GM18951 (cell line): Measurements from ENCODE around the gene MBP.
"Not testable (repeated sequence)": the region's sequence is repeated elsewhere in the genome, so short reads cannot be mapped to it uniquely, and the experiment has no call there.

ENCODE experiments used
- POLR2A ChIP-seq: IDR thresholded peaks from 4 replicates; pipeline ENCODE4 v1.6.1; 2011; ENCODE audit warnings: mild to moderate bottlenecking; ENCODE audit not compliant: insufficient read length, insufficient read depth; ENCODE audit errors: extremely low read depth
- in situ Hi-C: fragments of 300-500 bp; cut with MboI; formaldehyde crosslinking; loops from one replicate; pipeline ENCODE4 v1.12.0; 2022; ENCODE audit warnings: low sequenced_read_pairs, mixed read lengths, inconsistent platforms; ENCODE audit not compliant: unreplicated experiment

MBP gene

DNA sequence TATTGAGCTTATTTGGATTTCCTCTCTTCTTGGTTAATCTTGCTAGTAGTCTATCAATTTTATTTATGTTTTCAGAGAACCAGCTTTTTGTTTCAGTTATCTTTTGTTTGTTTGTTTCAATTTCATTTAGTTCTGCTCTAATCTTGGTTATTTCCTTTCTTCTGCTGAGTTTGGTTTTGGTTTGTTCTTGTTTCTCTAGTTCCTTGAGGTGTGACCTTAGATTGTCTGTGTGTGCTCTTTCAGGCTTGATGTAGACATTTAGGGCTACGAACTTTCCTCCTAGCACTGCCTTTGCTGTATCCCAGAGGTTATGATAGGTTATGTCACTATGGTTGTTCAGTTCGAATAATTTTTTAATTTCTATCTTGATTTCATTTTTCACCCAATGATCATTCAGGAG lies 168.6 kb downstream of the MBP start:
- in situ Hi-C loops = no loop called here
- no peak for TF ChIP-seq POLR2A

GRCh38 chr18:76962851-76963250 lies 169.7 kb downstream of the MBP start:
- TF ChIP-seq POLR2A = no peak
- in situ Hi-C loops = no loop called here

- in situ Hi-C loops = no loop called here
- no peak for TF ChIP-seq POLR2A
Measured at GRCh38 chr18:76960528-76961035, 172.0 kb downstream of the MBP start.

DNA sequence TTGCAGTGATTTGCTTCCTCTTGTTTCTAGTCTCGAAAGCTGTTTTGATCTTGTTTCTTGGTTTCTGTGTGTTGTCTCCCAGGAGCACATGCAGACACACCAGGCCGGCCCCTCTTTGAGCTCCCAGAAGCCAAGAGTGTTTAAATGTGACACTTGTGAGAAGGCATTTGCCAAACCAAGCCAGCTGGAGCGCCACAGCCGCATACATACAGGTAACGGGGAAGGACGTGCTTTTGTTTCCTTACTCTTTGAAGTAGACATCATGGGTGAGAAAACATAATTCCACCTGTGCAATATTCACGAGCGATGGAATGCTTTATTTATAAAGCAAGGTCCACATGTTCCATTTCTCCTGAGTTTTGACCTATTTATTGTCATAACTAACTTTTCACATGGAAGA lies 173.0 kb downstream of the MBP start:
- no peak for TF ChIP-seq POLR2A
- in situ Hi-C loops = no loop called here

- in situ Hi-C loops = no loop called here
- no peak for TF ChIP-seq POLR2A
Measured at GRCh38 chr18:76958692-76959341, 173.8 kb downstream of the MBP start.

GRCh38 chr18:76957384-76958355 lies 174.9 kb downstream of the MBP start:
- in situ Hi-C loops = no loop called here
- no peak for TF ChIP-seq POLR2A

- in situ Hi-C loops = no loop called here
- no peak for TF ChIP-seq POLR2A
Measured at GRCh38 chr18:76956648-76957047, 175.9 kb downstream of the MBP start.

GRCh38 chr18:76955524-76956170 lies 176.9 kb downstream of the MBP start:
- in situ Hi-C loops = no loop called here
- TF ChIP-seq POLR2A = no peak

DNA sequence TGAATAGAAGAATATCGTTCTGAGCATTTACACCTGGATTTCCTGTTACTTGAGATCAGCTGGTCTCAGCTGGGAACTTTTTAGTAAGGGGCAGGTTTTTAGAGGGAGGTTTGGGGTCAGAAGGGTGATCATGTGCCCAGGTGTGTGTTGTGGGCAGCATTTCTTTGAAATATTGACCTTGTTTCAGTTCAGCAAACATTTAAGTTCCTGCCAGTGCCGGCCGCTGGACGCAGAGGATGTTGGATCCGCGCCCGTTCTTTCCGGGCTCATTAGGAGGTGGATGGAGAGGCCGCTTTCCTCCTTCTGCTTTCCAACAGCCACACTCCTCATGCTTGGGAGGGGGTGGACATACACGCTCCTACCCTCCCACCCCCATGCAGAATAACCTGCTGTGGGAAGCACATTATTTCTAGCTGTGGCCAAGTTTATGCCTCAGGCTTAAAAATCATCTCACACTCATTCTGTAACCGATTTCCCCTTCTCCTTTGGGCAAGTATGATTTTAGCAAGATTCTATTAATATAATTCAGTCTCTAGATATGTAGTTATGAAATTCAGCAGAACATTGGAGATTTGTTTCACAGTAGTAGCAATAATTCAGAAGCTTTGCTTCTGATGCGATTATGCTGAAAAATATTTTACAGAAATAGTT lies 178.9 kb downstream of the MBP start:
- in situ Hi-C loops = no loop called here
- TF ChIP-seq POLR2A = no peak

DNA sequence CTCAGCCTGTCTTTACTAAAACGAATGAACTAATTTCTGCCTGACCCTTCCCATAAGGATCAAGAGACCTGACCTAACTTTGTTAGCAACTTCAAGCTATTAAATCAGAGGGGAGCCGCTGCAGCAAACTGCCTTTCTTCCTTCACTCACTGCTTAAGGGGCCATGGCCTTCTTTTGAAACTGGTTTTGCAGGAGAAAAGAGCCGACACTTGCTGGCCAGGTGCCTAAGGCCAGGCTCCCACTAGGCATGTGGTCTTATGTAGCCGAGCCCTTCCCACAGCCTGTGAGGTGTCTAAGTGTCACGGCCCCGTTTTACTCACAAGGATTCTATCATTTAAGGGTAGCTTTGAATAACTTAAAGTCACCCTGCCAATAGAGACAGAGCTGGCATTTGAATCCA lies 179.4 kb downstream of the MBP start:
- TF ChIP-seq POLR2A = no peak
- in situ Hi-C loops = no loop called here

DNA sequence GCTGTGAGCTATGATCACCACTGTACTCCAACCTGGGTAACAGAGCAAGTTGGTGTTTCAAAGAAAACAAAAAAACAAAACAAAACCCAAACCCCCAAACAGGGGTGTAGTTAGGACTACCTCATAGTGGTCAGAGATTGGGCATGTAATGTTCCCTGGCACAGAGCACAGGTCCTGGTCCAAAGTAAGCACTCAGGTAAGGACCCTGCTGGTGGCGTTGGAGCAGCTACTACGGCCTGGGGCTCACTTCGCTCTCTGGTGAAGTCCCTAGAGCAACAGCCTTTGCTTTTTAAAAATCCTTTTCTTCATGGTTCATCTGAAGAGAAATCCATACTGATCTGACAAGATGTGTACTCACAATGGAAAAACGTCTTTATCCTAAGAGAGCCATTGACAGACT lies 179.8 kb downstream of the MBP start:
- in situ Hi-C loops = no loop called here
- TF ChIP-seq POLR2A = no peak

- TF ChIP-seq POLR2A = no peak
- in situ Hi-C loops = no loop called here
Measured at GRCh38 chr18:76951456-76952247, 180.9 kb downstream of the MBP start.

- in situ Hi-C loops = no loop called here
- no peak for TF ChIP-seq POLR2A
Measured at GRCh38 chr18:76948345-76948744, 184.2 kb downstream of the MBP start.

DNA sequence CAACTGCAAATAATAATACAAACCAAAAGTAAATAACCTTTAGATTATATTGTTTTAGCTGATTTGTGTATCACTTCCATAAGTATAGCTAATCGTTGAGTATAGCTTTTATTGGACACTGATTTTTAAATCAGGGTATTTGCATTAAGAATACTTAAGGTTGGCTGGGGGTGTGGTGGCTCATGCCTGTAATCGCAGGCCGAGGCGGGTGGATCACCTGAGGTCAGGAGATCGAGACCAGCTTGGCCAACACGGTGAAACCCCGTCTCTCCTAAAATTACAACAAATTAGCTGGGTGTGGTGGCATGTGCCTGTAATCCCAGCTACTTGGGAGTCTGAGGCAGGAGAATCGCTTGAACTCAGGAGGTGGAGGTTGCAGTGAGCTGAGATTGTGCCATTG lies 188.2 kb downstream of the MBP start:
- in situ Hi-C loops = not testable (repeated sequence)
